ENCODE measurements around the gene SPEG.
A peak's percentile ranks its signal among the peaks of the same experiment; 100 is the strongest.

SPEG gene

GRCh38 chr2:219499555-219499954 lies 64.9 kb downstream of the SPEG start:
- DNase-seq: no peak

DNA sequence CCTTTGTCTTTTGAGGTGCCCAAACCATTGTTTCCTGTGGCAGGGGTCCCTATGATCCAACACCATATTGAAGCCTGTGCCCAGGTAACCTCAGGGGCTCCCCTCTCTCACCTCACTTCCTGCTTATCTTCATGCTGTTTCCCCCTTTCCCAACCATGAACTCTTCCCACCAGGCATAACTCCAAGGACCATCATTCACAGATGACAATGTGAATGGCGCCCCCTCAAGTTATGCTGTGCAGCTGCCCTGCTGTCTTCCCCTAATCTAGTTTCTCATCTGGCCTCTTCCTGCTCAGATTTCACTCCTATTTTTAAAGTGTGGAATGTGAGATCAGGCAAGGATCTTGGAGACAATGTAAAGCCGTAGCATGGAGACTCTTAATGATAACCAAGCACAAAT lies 65.5 kb downstream of the SPEG start:
- DNase-seq: no peak

GRCh38 chr2:219501849-219502248 lies 67.2 kb downstream of the SPEG start:
- DNase-seq: no peak

- DNase-seq: no peak
Observed at GRCh38 chr2:219502618-219503017, 68.0 kb downstream of the SPEG start.

DNA sequence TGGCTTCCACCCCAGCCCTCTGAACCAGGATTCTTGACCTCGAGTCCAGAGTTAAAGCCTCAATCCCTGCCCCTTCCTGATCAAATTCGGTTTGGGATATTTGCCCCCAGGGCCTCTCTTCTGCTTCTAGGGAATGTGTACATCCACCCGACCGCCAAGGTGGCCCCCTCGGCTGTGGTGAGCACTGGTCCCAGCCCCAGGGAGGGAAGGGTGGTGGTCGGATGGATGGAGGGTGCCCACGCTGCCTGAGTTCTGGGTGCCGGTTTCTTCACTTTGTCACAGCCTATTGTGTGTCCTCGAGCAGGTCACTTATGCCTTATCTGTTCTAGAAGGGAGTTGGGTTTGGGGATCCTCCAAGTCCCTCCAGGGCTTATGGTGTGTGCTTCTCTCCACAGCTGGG lies 70.9 kb downstream of the SPEG start:
- no peak for DNase-seq

GRCh38 chr2:219506153-219506801 lies 71.6 kb downstream of the SPEG start:
- DNase-seq: no peak

DNA sequence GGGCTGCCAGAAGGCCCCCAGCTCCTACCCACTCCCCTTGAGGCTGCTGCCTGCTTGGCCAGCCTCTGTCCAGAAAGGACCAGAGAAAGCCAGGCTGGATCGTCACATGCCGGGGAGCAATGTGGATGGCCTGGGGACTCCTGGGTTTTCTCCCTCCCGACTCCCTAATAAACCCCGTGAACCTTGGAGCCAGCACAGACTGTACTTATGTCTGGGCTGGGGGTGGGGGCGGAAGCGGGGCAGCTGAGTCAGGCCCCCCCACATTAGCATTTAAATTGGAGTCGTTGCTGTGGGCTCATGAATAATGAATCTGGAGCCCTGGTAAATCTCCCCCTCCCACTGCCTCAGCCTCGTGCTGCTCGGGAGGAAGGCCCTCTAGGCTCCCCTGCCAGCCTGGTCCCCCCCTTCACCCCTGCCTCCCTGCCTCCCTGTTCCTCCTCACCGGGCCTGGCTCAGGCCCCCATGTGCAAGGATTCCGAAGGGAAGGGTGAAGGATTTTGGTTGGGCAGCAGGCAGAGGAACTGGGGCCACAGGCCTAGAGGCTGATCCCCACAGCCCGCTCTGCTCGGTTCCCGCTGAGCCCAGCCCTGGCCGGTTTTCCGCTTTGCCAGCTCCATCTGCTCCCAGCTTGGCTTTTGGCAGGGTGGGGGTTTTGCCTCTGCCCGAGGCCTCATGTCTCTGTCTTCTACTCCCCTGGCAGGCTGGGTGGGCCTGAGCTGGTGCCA lies 72.3 kb downstream of the SPEG start:
- no peak for DNase-seq

DNA sequence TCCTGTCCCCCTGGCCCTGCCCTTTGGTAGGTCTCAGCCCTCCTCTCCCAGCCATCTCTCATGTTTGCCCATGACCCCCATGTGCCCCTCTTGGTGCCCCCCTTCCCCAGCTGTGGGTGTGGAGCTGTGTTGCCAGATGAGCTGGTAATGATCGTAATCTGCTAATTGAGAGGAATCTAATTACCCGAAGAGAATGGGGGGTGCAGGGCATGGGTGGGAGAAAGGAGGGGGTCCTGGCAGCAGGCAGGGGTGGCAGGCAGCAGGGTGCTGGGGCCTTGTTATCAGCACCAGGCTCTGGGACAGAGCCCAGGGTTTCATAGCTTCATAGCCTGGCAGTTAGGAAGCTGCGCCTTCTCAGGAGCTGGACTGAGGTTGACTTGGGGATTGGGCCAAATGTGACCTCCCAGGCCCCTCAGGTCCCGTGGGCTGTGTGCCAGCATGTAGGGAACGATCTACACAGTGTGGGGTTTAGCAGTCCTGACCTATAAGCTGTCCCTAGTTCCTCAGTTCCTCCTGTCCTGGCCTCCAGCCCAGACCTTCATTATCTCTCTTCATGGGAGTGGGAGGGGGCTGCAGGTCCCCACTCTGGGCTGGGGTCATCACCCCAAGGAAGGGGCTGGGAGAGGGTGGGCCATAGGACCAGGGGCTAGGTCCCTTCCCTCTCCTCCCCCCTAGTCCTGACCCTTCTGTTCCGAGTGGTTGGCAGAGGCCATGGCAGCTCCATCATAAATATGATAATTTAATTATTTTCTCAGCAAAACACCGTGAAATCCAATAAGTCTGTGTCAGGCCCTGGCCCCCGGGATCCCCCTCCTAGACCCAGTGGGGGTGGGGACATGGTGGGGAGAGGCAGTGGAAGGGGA lies 73.2 kb downstream of the SPEG start:
- DNase-seq: no peak

GRCh38 chr2:219508444-219508734 lies 73.7 kb downstream of the SPEG start:
- no peak for DNase-seq

GRCh38 chr2:219508971-219509779 lies 74.5 kb downstream of the SPEG start:
- no peak for DNase-seq

DNA sequence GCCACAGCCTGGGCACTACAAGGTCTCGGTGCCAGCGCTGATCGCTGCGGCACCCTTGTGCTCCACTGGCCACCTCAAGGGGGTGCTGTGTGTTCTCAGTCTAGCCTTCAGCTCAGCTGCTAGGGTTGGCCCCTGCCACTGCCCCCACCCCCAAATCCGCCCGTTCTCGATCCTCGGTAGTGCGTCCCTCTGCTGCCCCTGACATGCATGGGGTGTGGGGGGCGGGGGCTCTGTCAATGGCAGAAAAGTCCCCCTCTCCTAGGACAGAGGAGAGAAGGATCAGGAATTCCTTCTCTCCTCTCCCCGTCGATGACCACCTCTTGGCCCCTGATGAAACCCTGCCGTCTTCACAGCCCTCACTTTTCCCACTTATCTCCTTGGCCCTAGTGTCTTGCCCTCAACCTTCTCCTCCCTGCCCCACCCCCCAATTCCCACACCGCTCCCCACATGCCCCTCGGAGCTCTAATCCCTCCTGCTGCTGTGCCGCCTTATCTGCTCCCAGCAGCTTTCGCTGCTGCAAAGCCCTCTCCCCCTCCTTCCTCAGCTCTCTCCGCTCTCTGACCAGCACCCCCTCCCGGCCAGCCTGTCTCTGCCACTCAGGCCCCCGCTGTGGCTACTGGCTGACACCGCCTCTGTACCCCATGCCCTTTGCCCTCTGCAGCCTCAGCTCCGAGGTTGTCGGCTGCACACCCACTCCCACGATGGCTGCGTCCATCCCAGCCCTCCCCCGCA lies 75.3 kb downstream of the SPEG start:
- DNase-seq: peak; percentile 45

GRCh38 chr2:219510512-219511135 lies 76.0 kb downstream of the SPEG start:
- DNase-seq: no peak

DNA sequence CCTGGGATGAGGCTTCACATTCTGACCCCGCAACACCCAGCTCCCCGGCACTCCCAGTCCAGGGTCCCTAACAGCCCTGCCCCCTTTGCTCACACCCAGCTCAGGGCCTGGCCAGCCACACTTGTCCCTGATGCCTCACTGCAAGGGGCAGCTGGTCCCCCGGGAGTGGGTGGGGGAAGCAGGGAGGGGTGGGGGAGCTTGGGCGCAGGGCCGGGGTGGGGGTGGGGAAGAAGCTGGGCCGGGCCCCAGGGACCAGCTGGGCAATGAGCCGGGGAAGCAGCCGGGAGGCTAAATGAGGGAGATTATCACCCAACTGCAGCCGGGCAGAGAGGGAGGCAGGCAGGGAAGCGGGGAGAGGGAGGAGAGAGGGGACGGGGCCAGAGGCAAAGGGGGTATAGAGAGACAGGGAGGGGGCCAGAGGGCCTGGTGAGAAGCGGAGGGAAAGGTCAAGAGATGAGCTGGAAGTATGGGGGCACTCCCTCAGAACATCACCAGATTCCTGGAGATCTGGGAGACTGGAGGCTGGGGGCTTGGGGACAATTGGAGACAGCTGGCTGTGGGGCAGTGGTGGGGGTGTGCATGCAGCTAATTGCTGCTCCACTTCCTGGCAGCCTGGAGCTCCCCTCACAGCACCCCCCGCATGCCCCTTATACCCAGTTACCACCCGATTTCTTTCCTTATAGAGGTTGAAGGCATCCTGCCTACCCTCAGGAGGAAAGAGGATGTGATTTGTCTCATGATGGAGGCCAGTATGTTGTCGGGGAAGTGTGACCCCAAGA lies 77.1 kb downstream of the SPEG start:
- DNase-seq: no peak

- DNase-seq: no peak
Observed at GRCh38 chr2:219512524-219513216, 78.0 kb downstream of the SPEG start.

- DNase-seq: no peak
Observed at GRCh38 chr2:219513787-219514186, 79.1 kb downstream of the SPEG start.

GRCh38 chr2:219514196-219514761 lies 79.6 kb downstream of the SPEG start, which contains the start of gene ASIC4:
Gene ASIC4, plus strand, starts transcription at chr2:219514482. Its CDS starts 243 bp downstream, at chr2:219514725.
- DNase-seq: no peak

GRCh38 chr2:219514836-219515235 lies 80.2 kb downstream of the SPEG start:
- no peak for DNase-seq

GRCh38 chr2:219515874-219516629 lies 81.4 kb downstream of the SPEG start:
- no peak for DNase-seq

- DNase-seq: no peak
Observed at GRCh38 chr2:219516888-219517287, 82.2 kb downstream of the SPEG start.

Measured in activated CD4-positive, CD25-positive, alpha-beta regulatory T cell treated with anti-CD3 and anti-CD28 coated beads, Interleukin-2, amount 50 U/mL, for 72 hours (primary cell).